Mucosa of descending colon (tissue), 3 donors: ENCODE measurements around the gene NOTO. TPM values are rescaled to one million over a fixed set of nuclear protein-coding genes. Genes with fewer than 3 reads are reported as not detected.

ENCODE experiments used
- ATAC-seq: fragments of 200-7000 bp; cut with Tn5 transposase; one replicate; pipeline ENCODE4 v1.9.1; 2020; ENCODE audit warnings: mild to moderate bottlenecking, moderate library complexity
- DNase-seq, 3 donors: peaks; one replicate each; pipeline ENCODE4 v3.0.0-alpha.2; 2020
- H3K36me3 ChIP-seq: fragments of 200-600 bp; one replicate; pipeline ENCODE4 v1.8.0; 2021; ENCODE audit warnings: low read depth, mild to moderate bottlenecking
- H3K4me1 ChIP-seq: fragments of 200-600 bp; one replicate; pipeline ENCODE4 v1.8.0; 2021; ENCODE audit warnings: low read depth, mild to moderate bottlenecking
- H3K4me3 ChIP-seq: fragments of 200-600 bp; one replicate; pipeline ENCODE4 v1.8.0; 2021; ENCODE audit warnings: mild to moderate bottlenecking
- H3K9me3 ChIP-seq: fragments of 200-600 bp; one replicate; pipeline ENCODE4 v1.8.0; 2021; ENCODE audit warnings: mild to moderate bottlenecking
- intact Hi-C, 2 donors: fragments of 100-400 bp; cut with DNase I in 1 of 2; cut with micrococcal nuclease in 1 of 2; formaldehyde crosslinking; loops; one replicate each; pipeline versions ENCODE4 v1.11.0 to v1.11.1; 2022; cut with DNase I, micrococcal nuclease
- total RNA-seq, 3 donors: library from RNA; stranded (reverse); fragmentation: NEBNext Ultra II Directional in 2 of 3; extraction: Animal tissue kit (Norgen Biotek cat#: 25700) in 2 of 3; gene quantifications; one replicate each; pipeline versions ENCODE4 v1.2.1 to v1.2.4, GENCODE V29; 2021 to 2023
- TF ChIP-seq, protein P1 (sequence below): fragments of 200-600 bp; IDR thresholded peaks from one replicate; pipeline ENCODE4 v1.8.0; 2022; ENCODE audit warnings: antibody characterized with exemption, mild to moderate bottlenecking
- donor health status: DM: no; HTN: no; CAD: no; lungs with moderate emphysema.
- donor health status: DM: no; HTN: no; CAD: no.
- donor health status: DM: no; HTN: yes; CAD: no.

NOTO gene
- total RNA-seq, 3 donors from 2014 or later, result not detected

DNA sequence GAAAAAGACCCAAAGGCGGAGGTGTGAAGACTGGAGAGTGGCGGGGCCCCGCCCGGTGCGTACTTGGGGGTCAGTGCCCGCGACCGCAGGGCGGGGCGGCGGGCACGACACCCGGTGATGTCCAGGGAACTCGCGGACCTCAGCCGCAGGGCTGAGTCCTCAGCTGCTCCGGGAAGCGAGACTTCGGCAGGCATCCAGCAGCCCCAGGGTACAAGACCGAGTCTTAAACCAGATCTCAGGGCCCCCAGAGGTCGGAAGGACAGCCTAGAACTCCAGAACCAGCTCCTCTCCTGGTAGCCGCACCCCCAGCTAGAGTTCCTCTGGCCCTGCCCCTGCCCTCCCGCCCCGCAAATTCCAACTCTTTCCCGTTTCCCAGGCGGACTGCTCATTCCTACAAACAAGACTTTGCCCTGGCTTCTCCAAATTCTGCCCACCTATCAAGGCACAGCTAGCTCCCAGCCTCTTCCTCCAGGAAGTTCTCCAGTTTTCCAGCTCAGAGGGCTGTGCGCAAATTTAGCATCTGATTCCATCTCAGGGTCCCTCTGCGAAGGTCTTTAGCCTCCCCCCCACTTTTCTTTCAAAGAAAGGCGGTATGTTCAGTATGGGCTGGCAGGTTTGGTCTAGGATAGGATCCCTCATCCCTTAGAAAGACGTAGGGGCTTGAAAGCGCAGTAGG, 26.0 kb upstream of the NOTO start:
- peak in 2 of 3 donors; percentile 31 to 39 for DNase-seq
- Histone ChIP-seq H3K9me3 (no peaks in the 10 kb centered on the region), H3K4me3 (no peak overlapping the region), H3K4me1 (peaks cover 16% of the 10 kb centered on the region), H3K36me3 (no peaks in the 10 kb centered on the region)
- intact Hi-C loops, result loop anchor here in 1 of 2 donors (10.0 kb wide), 1 partner anchor 282 kb away; no protein-coding TSS in a partner anchor
- TF ChIP-seq, protein P1, sequence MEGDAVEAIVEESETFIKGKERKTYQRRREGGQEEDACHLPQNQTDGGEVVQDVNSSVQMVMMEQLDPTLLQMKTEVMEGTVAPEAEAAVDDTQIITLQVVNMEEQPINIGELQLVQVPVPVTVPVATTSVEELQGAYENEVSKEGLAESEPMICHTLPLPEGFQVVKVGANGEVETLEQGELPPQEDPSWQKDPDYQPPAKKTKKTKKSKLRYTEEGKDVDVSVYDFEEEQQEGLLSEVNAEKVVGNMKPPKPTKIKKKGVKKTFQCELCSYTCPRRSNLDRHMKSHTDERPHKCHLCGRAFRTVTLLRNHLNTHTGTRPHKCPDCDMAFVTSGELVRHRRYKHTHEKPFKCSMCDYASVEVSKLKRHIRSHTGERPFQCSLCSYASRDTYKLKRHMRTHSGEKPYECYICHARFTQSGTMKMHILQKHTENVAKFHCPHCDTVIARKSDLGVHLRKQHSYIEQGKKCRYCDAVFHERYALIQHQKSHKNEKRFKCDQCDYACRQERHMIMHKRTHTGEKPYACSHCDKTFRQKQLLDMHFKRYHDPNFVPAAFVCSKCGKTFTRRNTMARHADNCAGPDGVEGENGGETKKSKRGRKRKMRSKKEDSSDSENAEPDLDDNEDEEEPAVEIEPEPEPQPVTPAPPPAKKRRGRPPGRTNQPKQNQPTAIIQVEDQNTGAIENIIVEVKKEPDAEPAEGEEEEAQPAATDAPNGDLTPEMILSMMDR, result no peak
- peak; percentile 10 for ATAC-seq

DNA sequence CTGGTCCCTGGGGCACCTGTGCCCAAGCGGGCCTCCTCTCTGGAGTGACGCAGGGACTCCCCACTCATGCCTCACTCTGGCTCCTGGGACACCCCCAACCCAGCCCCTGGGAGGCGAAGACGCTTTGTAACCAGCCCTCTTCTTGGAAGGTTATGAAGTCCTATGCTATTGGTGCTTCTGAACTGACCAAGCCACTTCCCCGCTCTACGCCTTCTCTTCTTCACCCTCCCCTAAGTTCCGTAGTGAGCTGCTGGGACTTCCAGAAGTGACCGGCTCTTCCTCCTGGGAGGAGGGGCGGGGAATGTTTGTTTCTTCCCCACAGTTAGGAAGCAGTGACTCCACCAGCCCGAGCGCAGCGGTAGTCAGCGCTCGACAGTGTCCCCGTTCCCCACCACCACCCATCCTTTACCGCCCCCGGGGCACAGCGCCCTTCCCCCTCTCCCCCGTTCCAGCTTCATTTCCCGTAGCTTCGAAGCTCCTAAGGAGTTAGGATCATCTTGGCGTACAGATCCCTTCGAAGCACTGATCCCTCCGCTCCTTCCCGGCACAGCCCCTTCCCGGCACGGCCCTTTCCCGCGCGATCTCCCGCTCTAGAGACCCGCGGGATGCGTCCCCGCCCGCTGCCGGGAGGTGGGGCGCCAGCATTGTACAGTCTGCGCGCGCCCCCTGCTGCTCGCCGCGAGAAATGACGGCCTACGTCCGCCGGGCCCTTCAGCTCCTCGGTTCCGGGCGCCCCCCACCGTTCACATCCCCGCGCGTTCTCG, 25.3 kb upstream of the NOTO start:
- Histone ChIP-seq H3K9me3 (no peaks in the 10 kb centered on the region), H3K4me3 (no peak overlapping the region), H3K4me1 (peaks cover 16% of the 10 kb centered on the region), H3K36me3 (no peaks in the 10 kb centered on the region)
- TF ChIP-seq, protein P1, result peak; percentile 99
- intact Hi-C loops, result loop anchor here in 1 of 2 donors (10.0 kb wide), 1 partner anchor 282 kb away; no protein-coding TSS in a partner anchor
- DNase-seq (peak; percentile 89 to 94 (median 91)), ATAC-seq (peak; percentile 97)

DNA sequence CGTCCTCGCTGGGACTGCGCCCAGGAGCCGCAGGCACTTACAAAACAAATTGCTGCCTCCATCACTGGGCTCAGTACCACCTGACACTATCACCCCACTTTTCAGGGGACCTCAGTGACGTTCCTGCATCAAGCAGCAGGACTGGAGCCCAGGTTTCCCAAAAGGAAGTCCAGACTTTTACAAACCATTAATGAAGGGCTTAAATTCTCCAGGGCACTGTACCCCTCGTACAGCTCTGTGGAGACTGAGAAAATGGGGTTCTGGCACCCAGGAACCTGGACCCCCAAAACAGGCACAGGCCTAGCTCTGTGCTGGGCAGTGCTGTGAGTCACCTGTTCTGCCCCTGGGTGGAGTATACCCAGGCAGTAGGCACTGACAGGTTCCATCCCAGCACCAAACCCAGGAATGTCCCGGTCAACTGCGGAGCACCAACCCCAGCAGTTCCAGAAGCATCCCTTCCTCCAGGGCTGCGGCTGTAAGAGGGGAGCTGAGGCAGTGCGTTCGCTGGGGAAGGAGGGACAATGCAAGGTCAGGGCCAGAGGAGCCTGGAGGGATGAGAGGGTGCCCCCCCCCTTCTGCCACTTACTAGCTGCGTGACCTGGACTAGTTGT, 24.6 kb upstream of the NOTO start:
- Histone ChIP-seq H3K4me1 (peaks cover 16% of the 10 kb centered on the region), H3K36me3 (no peaks in the 10 kb centered on the region), H3K9me3 (no peaks in the 10 kb centered on the region), H3K4me3 (no peak overlapping the region)
- no peak for DNase-seq
- intact Hi-C loops, result loop anchor here in 1 of 2 donors (10.0 kb wide), 1 partner anchor 283 kb away; no protein-coding TSS in a partner anchor
- peak; percentile 9 for ATAC-seq
- TF ChIP-seq, protein P1, result no peak

DNA sequence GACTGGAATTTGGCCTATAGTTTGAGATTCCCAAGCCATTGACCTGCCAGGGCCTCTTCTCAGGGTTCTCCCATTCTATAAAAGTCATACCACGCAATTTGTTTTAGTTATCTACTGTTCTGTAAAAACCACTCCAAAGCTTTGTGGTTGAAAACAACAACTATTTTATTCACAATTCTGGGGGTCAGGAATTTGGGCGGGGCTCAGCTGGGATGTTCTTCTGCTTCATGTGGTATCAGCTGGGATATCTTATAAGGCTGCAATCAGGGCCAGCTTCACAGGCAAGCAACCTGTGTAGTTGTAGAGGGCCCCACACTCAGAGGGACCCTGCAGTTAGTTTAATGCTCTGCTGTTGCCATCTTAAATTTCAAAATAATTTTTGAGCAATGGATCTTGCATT, 16.4 kb upstream of the NOTO start:
- TF ChIP-seq, protein P1, result no peak
- DNase-seq (no peak), ATAC-seq (no peak)
- Histone ChIP-seq H3K4me3 (no peak overlapping the region), H3K9me3 (no peaks in the 10 kb centered on the region), H3K4me1 (no peaks in the 10 kb centered on the region), H3K36me3 (no peaks in the 10 kb centered on the region)
- intact Hi-C loops, result no loop called here

DNA sequence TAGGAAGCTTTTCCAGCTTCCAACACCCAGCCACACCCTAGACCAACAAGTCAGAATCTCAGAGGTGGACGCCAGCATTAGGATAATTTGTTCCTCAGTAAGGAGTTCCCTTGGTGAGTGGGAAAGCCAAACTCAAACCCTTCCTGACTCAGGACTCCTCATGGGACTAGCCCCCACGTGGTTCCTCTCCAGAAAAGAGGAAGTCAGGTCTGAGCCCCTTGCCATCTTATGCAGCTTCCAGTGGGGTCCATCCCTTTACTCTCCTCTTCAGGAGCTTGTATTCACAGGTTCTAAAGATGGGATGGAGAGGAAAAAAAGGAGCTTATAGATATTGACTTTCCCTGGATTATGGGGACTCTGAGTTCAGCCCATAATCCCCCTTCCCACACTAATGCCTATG, 14.8 kb upstream of the NOTO start:
- H3K4me3 ChIP-seq, result no peak overlapping the region
- H3K4me1 ChIP-seq, result peaks cover 3% of the 10 kb centered on the region
- H3K9me3 ChIP-seq, result no peaks in the 10 kb centered on the region
- TF ChIP-seq, protein P1, result no peak
- no peak for DNase-seq
- no peak for ATAC-seq
- no peaks in the 10 kb centered on the region for H3K36me3 ChIP-seq
- intact Hi-C loops, result no loop called here
